CD4-positive, alpha-beta T cell treated with Interleukin-2 at 100 ng/mL for 4 hours (primary cell): ENCODE measurements around the gene NOTCH1.

Experiments used
- DNase-seq: peaks from one replicate; pipeline ENCODE4 v3.0.0-alpha.2; 2020; ENCODE audit warnings: low spot score

Gene NOTCH1

DNA sequence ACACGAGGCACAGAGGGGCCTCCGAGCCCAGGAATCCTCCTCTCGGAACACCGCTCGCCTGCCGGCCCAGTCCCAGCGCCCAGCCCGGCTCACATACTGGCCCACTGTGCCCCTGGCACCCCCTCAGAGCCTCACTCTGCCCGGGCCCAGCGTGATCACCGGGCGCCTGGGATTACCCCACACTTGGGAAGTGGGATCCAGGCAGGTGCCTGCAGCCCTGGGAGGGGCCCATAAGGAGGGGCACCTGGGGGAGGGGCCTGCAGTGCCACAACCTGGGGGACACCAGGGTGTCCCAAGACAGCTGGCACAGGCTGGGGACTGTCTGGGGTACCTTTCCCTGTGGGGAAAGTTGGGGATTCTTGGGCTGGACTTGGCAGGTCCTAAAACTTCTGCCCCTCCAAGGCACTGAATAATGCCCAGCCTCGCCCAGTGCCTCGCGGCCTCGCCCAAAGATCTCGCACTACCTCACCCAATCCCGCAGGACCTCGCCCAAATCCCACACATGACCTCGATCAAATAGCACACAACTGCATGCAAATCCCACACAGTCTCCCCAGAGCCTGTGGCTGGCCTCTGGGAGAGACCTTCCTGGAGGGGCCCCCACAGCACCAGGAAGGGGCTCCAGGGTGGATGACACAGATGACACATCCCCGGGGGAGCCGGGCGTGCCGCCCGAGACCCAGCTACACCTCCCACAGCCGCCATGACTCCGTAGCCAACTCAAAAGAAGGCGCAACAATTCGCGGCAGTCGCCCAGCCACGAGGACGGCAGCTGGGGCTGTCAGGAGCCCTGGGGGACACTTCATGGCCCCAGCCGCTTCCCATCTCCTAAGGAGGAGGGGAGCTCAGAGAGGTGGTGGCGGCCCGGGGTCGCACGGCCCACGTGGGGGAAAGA is 13.7 kb downstream of the NOTCH1 start:
- no peak for DNase-seq

DNA sequence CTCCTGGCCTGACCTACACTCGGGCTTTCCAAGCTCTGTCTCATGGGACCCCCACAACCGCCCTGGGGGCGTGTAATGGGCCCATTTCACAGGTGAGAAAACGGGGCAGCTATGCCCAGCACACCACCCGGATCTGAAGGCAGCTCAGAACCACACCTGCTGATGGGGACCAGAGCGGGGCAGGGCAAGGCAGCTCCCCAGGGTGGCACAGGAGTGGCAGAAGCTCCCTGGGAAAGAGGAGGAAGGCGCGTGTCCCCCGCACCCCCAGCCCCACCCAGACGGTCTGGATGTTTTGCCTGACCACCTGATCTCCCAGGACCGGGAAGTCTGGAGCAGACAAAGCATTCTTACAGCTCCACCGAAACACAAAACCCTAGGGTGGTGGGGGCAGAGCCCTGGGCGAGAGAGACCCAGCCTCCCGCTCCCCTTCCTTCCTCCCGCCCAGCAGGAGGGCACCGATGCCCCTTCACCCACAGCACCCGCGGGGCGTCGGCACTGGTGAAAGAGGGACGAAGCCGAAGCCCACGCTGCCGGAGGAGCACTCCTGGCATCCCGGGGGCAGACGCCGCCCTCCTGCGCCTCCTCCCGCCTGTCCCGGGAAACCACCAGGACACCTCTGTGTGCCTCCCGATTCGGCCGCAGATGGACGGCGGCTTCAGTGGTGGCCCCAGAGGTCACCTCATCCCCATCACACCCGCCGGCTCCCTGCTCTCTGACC is 14.5 kb downstream of the NOTCH1 start:
- DNase-seq = no peak

DNA sequence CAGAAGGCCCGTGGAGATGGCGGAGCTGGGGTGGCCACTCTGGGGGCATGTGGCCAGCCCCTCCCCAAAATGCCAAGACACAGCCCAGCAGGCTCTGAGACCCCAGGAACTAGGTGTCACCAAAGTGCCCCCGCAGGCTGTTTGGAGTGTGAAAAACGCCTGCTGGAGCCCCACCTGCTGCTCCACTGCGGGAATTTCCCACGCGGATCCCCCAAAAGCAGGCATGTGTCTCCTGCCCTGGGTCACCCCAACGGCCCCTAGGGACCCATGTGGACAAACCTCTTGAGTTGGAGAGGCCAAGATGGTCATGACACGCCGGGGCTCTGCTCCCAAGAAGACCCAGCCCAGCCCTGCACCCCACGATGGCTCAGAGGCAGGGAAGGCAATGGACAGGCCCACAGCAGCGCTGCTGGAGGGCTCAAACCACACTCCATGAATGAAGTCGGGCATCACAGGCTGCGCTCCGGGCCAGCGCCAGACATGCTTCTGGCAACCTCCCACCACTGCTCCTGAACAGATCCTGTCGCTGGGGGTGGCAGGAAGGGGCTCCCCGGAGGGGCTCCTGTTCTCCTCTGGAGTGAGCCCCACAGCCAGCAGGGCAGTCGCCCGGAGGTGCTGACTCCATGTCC is 15.3 kb downstream of the NOTCH1 start:
- no peak for DNase-seq

DNA sequence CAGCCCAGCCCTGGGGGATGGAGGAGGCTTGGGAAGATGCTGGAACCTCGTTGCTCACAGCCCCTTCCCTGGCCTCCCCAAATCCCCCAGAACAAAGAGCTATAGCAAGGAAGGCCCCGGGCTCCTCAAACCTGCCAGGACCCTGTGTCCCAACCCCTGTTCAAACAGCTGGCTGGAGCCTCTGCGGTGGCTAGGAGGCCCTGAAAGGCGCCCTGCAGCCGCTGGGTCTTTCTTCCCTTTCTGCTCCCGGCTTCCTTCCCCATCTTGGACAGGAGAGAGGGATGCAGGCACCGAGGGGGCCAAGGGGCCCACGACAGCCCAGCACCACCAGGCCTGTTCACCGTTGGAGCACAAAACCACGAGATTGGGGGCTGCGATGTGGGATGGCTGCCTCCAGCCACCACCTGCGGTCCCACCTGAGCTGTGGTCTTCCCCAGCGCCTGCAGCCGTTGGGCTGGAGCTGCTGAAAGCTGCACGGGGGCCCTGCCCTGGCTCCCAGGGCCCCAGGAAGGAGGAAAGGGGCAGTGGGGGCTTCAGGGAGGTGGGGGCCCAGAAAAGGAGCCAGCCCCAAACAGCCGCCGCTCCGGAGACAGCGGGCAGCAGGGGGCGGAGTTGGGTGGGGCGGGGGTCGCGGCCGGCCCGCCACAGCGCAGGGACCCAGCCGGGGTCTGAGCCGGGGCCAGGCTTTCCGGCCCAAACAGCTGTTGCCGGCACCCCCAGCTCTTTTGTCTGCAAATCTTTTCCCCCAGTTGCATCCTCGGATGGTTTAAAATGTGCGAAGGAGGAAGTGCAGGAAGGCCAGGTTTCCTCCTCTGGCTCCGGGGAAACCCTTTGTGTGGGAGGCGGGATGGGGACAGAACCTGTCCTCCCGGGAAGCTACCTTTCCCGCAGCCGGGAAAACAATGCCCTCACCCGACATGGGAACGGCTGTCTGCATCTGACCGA is 16.1 kb downstream of the NOTCH1 start:
- DNase-seq = no peak

DNA sequence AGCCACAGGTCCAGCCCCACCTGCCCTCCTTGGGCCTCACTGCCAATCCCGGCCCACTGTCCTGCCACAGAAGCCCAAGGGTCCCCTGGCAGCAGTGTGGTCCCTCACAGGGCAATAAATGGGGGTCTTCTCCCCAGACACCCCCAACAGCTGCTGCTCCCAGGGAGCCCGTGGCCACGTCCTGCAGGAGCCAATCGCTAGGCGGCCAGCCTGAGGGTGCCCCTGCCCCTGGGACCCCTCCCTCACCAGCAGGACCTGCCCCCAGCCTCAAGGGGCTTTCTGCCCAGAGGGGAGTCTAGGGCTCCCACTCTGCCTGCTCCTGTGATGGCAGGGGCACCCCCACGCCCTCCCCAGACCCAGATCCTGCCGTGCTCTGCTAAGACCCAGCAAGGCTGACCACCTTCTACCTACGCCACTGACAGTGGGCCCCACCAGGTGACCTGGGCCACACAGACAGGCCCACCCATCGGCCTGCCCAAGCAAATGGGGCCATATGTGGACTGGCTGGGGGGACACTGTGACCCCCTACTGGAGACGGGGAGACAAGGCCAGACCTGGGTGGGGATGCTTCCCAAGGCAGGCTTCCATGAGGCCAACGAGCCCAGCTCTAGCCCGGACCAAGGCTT is 17.0 kb downstream of the NOTCH1 start:
- no peak for DNase-seq

DNA sequence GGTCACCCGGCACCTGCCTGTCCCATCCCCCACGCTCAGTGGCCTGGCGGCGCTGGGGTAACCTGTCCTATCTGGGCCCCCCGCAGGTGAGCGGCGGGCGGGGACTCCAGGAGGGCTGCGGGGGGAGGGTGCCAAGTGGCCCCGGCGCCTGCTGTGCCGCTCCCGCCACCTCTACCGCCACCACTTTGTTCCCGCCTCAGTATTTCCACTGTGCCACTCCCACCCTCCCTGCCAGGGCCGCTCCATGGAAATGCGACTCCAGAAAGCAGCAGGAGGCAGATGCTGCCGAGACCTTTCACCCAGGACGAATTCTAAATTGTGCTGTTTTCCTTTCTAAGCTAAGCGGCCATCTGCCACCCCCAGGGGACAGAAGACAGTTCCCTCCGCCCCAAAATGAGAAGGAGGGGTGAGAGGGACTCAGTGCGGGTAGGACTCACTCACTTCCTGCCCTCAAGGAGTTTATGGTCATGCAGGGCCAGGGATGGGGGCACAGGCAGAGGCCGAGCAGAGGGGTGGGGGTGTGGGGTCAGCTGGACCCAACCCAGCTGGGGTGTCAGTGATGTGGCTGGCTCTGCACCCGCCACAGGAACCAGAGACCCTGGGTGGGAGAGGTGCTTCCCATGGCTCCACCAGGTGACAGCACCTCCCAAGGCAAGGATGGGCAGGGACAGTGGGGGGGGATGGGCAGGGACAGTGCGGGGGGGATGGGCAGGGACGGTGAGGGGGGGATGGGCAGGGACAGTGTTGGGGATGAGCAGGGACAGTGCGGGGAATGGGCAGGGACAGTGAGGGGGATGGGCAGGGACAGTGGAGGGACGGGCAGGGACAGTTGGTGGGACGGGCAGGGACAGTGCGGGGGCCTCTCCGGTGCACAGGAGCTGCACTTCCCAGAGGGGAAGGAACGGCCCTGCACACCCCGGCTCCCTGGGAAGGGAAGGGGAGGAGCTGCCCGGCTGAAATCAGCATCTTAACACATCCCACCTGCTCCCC is 17.8 kb downstream of the NOTCH1 start:
- DNase-seq = no peak

DNA sequence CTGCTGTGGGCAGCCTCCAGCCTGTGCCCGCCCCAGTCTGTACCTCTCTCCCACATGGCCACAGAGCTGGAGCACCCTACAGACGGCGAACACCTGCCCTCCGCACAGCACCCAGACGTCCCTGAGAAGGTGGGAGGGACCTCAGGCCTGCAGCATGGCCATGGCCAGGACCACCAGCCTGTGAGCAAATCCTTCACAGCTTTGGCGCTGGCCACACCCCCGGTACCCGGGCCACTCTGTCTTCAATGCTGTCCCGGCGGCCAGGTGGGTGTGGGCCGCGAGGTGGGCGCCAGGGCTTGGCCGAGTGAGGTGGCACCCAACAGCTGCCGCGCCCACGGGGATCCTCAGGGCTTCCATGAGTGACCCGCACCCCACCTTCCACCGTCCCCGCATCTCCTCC is 18.7 kb downstream of the NOTCH1 start:
- DNase-seq = no peak

DNA sequence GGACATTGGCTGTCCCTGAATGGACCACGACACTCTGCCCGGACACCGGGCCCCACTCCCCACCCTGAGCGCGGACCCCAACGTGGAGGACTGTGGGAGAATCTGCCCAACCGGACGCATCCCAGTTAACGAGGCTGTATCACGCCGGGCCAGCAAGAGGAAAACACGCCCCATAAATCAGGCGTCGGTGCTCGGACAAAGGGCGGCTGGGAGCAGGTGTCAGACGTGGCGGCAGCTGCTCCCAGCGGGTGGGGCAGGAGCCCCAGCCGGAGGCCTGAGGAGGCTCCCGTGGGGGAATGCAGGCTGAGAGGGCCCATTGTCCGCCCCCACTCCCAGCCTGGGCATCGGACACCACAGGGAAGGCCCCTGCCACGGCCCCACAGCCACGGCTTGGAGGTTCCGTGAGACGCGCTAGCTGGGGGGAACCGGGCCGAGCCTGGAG is 19.2 kb downstream of the NOTCH1 start:
- DNase-seq = no peak

DNA sequence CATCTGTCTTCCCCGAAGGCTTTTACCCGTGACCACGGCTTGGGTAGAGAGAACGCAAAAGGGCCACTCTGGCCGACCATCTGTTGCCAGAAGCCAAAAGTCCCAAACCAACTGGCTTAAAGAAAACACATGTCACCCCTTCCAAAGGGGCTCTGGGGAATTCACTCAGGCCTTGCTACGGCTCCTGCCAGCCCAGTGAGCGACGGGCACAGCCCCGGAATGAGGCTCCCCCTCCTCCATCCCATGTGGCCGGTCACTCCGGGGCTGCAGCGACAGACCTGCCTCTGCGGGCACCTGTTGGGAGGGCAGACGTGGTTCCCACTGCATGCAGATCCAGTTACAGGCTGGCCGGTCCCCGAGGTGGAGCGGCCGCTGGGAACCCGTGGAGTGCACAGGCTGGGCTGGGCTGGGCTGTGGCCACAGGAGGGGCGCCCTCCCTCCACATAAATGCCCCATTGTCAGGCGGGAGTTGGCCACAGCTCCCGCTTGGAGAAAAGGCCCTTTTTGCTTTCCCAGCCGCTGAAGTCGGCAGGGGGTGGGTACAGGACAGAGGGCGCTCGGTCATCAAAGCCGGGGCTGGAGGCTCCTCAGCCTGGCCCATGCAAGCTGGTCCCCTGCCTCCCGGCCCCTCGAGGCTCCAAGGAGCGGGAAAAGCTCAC is 19.9 kb downstream of the NOTCH1 start:
- no peak for DNase-seq

DNA sequence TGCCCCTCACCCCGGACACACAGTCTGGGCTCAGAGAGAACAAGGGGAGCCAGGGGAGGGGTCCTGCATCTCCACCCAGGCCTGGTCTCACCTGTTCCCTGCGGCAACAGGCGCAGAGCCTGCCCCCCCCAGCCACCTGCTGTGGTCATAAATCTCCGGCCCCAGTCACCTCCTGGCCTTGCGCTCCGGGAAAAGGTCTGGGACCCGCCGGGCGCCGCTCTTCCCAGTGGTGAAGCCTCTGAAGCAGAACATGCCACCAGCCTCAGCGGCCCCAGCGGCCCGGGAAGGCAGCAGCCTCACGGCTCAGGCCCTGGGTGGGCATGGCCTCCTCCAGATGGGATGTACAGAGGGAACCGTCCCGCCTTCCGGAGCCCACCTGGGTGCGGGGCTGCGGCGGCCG is 20.6 kb downstream of the NOTCH1 start:
- DNase-seq = no peak

DNA sequence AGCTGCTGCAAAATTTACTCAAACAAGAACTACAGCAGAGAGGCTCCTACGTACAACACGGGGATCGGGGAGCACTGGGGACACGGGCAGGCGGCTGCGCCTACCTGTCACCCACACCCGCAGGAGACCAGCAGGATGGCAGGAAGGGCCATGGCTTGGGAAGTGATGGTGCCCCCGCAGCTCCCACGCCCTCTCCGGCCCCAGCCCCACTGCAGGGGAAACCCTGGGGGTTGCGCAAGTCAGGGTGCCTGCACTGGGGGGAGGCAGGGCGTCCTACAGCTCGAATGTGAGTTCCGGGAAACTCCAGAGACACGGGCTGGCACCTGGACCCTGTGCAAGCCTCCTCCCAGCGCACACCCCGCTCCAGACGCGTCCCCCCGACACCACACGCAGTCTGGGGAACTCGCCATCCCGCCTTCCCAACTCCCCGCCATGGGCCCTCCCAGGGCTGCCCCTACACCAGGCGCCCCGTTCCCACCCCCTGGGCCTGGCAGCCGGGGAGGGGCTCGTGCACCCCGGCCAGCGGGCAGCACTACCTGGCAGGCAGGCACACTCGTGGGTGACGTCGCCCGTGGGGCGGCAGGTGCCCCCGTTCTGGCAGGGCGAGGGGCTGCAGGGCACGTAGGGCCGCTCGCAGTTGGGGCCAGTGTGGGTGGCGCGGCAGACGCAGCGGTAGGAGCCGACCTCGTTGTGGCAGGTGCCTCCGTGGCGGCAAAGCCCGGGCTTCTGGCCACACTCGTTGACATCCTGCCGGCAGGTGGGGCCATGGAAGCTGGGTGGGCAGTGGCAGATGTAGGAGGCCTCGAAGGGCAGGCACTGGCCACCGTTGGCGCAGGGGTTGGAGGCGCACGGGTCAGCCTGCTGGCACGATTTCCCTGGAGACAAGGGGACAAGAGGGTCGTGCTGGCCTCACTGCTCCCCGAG is 23.3 kb downstream of the NOTCH1 start:
- no peak for DNase-seq

DNA sequence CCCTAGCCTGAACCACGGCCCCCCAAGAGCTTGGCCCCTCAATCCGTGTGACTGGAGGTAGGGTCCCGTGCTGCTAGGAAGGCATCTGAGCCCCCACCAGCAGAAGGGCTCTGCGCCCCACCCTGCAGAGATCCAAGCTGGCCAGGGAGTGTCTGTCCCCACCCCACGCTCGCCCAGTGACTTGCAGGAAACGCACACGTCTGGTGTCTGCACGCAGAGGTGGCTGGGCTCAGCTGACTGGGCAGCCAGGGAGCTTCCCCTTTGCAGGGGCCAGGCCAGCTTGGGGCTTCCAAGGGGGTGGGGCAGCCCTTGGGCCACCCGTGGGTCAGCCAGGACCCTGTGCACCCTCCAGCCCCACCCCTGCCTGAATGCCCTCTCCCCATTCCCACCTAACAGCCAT is 24.3 kb downstream of the NOTCH1 start:
- DNase-seq = no peak

DNA sequence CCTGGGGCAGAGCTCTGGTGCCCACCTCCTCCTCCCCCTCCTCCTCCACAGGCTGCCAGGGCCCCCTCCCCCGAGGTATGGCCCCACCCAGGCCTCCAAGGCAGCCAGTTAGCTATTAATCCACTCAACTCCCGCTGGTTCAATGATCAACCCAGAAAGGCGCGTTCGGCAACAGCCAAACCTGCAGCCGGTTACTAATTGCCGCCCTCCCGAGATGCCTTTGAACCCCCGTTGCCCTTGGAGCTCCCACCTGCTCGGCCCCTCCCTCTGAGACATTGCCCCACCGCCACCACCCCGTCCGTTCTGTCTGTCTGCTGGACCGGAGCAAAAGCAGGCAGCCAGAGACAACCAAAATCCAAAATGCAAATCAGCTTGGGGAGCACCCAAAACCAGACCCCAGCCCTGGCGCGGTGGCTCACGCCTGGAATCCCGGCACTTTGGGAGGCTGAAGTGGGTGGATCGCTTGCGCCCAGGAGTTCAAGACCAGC is 25.8 kb downstream of the NOTCH1 start:
- no peak for DNase-seq

DNA sequence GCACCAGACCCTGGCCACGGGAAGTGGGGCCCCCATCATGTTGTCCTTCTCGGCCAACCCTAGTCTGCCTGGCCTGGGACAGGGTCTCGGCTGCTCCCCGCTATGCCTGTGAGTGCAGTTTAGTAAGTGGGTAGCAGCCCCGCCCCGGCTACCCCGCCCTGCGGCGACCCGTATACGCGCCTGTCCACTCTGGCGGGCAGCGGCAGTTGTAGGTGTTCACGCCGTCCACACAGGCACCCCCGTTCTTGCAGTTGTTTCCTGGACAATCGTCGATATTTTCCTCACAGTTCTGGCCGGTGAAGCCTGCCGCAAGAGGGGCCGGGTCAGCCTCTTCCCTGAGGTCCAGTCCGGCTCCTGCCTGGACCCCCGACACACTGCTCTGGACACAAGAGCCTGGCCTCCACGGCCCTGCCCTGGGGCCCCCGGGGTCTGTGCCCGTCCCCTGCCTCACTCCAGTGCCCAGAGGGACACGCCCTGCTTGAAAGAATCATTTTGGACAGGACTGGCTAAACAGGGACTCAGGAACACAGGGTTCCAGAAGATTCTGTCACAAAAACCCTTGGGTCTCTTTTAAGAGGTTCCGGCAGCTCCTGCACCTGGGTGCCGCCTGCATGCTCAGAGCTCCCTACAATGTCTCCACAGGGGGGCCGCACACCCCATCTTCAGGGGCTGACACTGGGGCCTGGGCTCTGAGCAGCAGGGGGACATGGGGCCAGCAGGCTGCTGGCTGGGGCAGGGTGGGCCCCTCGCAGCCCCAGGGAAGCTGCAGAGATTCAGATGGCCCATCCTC is 26.4 kb downstream of the NOTCH1 start:
- DNase-seq = no peak

DNA sequence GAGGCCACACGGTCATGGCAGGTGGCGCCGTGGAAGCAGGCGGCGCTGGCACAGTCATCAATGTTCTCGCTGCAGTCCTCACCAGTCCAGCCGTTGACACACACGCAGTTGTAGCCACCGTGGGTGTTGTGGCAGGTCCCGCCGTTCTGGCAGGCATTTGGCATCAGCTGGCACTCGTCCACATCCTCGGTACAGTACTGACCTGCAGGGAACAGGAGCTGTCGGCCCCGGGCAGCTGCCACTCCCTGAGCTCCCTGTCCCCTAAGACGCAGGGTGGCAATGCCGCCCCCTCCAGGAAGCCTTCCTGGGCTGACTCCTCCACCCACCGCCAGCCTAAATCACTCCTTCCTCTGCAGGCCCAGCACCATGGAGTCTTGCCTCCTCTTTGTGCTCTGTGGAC is 27.2 kb downstream of the NOTCH1 start:
- no peak for DNase-seq

DNA sequence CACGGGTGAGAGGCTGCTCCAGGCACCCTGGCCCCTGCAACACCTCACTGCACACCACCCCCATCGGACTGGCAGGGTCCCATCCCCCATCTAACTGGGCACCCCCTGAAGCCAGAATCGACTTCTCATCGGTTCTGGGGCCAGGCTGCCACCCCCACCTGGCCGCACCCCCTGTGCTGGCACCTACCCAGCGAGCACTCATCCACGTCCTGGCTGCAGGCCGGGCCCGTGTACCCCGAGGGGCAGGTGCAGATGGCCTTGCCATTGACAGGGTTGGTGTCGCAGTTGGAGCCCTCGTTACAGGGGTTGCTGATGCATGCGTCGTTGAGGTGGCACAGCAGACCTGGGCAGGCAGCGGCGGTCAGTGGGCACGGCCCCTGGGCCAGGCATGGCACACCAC is 27.9 kb downstream of the NOTCH1 start:
- no peak for DNase-seq

DNA sequence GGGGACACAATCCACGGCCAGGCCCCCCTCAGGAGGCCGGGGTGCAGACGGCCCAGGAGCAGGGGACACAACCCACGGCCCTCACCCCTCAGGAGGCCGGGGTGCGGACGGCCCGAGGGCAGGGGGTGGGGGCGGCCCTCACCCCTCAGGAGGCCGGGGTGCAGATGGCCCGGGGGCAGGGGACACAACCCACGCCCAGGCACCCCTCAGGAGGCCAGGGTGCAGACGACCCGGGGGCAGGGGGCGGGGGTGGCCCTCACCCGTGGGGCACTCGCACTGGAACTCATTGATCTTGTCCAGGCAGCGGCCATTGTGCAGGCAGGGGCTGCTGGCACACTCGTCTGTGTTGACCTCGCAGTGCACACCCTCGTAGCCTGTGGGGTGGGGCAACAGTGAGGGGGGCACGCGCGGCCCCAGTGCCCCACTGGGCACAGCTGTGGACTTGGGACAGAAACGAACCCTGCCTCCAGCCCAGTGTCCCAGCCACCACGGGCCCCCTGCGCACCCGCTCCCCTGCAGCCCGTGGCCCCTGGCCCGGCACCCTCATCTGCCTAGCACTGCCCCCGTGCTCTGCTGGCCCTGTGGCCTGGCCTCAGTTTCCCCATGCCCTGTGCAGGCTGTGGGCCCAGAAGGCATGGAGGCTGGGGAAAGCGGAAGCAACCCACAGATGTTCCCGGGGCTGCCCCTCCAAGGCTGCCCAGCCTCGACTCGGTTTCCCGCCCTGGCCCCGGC is 28.7 kb downstream of the NOTCH1 start:
- no peak for DNase-seq
